ENCODE results near the gene NAA60. TPM values are rescaled to one million over a fixed set of nuclear protein-coding genes. Genes with fewer than 3 reads are reported as not detected.

The NAA60 gene
- total and polyA plus RNA-seq, 3 donors from 2014 or later: 61.8 to 120 (median 99.2) TPM

DNA sequence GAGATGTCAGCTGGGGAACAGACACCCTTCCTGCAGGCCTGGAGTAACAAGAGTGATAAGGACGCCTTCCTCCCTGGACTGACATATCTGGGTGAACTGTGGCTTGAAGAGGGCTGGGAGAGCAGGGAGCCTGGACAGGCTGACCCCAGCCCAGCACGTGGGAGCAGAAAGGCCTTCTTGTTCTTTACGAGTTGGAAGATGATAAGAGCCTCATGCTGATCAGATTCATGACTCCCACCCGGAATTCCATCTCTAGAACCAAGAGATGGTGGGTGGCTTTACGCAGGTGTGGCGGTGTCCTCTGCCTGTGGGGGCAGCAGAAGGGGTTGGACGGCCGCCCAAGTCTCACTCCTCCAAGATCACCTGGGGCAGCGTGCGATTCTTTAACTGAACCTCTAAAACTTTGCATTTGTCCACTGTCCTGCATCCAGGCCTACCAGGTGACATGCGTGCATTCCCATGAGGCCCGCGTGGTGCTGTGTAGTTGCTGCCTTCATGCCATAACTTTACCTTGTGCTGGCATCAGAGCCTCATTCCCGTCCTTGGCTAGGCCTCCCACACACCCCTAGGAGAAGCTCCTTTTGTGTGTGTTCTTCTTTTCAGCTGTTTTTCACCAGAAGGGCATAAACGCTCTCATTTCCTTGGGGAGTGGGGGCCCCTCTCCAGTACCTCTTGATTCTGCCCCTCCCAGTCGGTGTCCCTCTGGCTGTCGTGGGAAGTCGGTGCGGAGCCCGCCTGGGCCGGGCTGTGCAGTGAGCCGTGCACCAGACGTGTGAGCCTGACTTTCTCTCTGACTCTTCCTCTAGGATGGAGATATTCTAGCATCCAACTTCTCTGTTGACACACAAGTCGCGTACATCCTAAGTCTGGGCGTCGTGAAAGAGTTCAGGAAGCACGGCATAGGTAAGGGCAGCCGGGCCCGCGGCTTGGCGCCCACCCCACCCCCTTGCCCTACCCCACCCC lies 38.5 kb downstream of the NAA60 start:
- Histone ChIP-seq H3K9me3 (no peaks in the 10 kb centered on the region), H3K4me1 (peaks cover 16% of the 10 kb centered on the region), H3K27me3 (no peaks in the 10 kb centered on the region), H3K27ac (peak overlapping the region; percentile 13 to 45), H3K4me3 (no peak overlapping the region), H3K36me3 (ENCODE audit: low read depth, missing control alignments) (no peaks in the 10 kb centered on the region)
- no peak for TF ChIP-seq POLR2A (IDR thresholded peaks at IDR 0.05)
- TF ChIP-seq, protein P1, sequence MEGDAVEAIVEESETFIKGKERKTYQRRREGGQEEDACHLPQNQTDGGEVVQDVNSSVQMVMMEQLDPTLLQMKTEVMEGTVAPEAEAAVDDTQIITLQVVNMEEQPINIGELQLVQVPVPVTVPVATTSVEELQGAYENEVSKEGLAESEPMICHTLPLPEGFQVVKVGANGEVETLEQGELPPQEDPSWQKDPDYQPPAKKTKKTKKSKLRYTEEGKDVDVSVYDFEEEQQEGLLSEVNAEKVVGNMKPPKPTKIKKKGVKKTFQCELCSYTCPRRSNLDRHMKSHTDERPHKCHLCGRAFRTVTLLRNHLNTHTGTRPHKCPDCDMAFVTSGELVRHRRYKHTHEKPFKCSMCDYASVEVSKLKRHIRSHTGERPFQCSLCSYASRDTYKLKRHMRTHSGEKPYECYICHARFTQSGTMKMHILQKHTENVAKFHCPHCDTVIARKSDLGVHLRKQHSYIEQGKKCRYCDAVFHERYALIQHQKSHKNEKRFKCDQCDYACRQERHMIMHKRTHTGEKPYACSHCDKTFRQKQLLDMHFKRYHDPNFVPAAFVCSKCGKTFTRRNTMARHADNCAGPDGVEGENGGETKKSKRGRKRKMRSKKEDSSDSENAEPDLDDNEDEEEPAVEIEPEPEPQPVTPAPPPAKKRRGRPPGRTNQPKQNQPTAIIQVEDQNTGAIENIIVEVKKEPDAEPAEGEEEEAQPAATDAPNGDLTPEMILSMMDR (IDR thresholded peaks at IDR 0.05): no peak
- intact Hi-C loops (cut with DNase I; ENCODE audit: low total_unique reads): no loop called here
- WGBS, 2 donors: 67 to 78% methylated on average over 29 to 32 of the region's 32 CpGs
- DNase-seq: peak; percentile 82

DNA sequence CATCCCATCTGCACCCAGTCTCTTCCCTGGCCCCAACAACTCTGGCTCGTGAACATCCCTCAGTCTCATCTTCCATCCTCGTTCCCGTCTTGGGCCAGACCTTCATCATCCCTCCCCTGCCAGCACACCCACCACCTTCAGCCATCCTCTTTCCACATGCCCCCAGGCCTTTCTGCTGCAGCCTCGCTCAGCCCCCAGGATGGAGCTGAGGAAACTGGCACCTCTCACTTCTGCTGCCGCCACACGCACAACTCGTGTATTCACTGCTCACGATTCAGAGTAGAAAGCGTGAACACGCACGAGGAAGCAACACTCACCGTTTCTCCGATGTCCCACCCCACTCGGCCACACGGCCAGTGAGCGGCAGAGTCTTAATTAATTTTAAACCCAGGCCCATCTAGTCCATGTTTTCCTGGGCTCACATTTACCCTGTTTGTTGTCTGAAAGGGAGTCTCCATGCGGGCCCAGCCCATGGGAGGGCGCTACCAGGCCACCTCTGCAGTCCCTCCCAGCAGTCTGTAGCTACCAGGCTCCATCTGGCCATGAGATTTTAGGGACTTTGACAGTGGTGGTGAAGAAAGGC lies 39.3 kb downstream of the NAA60 start:
- H3K36me3 ChIP-seq (ENCODE audit: low read depth, missing control alignments): no peaks in the 10 kb centered on the region
- H3K9me3 ChIP-seq: no peaks in the 10 kb centered on the region
- H3K4me1 ChIP-seq: peaks cover 16% of the 10 kb centered on the region
- TF ChIP-seq, protein P1 (IDR thresholded peaks at IDR 0.05): no peak
- no peak for TF ChIP-seq POLR2A (IDR thresholded peaks at IDR 0.05)
- no peak overlapping the region for H3K4me3 ChIP-seq
- 94 to 95% methylated on average over 18 of the region's 18 CpGs for WGBS, 2 donors
- DNase-seq: no peak
- intact Hi-C loops (cut with DNase I; ENCODE audit: low total_unique reads): no loop called here
- H3K27ac ChIP-seq: peak overlapping the region in 1 of 2 donors; percentile 45
- H3K27me3 ChIP-seq: no peaks in the 10 kb centered on the region

DNA sequence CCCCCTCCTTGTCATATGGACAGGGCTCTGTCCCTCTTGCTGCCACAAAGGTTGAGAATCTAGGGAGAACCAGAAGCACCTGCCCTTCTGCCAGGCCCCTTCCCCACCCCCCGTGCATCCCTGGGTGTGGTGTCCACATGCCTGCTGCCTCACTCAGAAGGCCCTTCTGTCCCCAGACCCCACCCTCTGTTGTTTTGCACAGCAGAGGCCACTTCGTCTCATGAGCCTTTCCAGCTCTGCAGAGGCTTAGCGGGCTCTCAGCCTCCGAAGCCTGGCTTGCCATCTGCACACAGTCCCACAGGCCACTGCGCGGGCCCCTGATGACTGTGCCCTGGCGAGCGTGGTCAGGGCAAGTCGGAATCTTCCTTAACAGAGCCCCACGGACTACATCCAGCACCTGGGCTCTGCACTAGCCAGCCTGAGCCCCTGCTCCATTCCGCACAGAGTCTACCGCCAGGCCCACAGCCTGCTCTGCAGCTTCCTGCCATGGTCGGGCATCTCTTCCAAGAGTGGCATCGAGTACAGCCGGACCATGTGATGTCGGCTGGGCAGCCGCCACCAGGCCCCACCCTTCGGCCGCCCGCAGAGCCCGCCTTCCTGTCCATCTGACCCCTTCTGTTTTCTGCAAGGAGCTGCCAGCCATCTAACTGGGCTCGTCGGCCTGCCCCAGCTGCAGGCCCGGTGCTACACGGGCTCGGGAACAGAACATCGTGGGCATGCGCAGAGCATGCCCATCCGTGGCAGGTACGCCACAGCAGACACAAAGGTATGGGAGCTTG lies 41.0 kb downstream of the NAA60 start:
- Histone ChIP-seq H3K27me3 (no peaks in the 10 kb centered on the region), H3K9me3 (no peaks in the 10 kb centered on the region), H3K4me1 (peaks cover 16% of the 10 kb centered on the region), H3K27ac (no peak overlapping the region), H3K36me3 (ENCODE audit: low read depth, missing control alignments) (no peaks in the 10 kb centered on the region), H3K4me3 (no peak overlapping the region)
- 91 to 92% methylated on average over 28 to 30 of the region's 30 CpGs for WGBS, 2 donors
- no peak for DNase-seq
- intact Hi-C loops (cut with DNase I; ENCODE audit: low total_unique reads): no loop called here
- TF ChIP-seq, protein P1 (IDR thresholded peaks at IDR 0.05): no peak
- TF ChIP-seq POLR2A (IDR thresholded peaks at IDR 0.05): no peak

DNA sequence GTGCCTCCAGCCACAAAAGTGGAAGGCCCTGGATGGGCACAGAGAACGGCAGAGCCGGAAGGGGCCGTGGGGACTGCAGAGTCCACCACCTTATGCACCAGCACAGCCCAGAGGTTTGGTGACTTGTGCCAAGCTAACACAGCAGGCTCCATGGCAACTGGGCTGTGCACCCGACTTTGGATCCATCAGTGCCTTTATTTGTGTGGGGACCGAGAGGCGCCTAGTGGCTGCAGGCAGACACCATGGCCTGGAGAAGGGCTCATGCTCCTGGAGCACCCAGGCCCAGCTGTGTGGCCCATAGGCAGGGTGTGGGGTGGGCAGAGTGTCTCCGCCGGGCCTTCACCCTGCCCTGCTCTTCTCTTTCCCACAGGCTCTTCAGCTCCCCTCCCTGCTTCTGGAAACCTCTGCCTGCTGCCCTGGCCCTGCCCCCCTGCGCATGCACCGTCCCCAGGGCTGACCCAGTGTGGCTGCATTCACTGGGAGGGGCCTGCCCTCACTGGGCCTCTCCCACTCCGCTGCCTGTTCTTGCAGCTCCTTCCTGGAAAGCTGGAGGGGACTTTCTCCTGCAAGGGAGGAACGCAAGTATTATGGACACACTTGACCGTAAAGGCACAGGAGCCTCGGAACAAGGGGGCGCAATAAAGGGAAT lies 41.7 kb downstream of the NAA60 start:
- DNase-seq: no peak
- H3K36me3 ChIP-seq (ENCODE audit: low read depth, missing control alignments): no peaks in the 10 kb centered on the region
- 86 to 90% methylated on average over 12 to 14 of the region's 15 CpGs for WGBS, 2 donors
- no peak overlapping the region for H3K27ac ChIP-seq
- intact Hi-C loops (cut with DNase I; ENCODE audit: low total_unique reads): no loop called here
- TF ChIP-seq POLR2A (IDR thresholded peaks at IDR 0.05): no peak
- TF ChIP-seq, protein P1 (IDR thresholded peaks at IDR 0.05): no peak
- no peaks in the 10 kb centered on the region for H3K9me3 ChIP-seq
- H3K4me1 ChIP-seq: peaks cover 16% of the 10 kb centered on the region
- H3K27me3 ChIP-seq: no peaks in the 10 kb centered on the region
- H3K4me3 ChIP-seq: no peak overlapping the region
